GF-D8 (cell line): ENCODE data around the gene CEP192.
A peak's percentile ranks its signal among the peaks of the same experiment; 100 is the strongest.
"Not testable (repeated sequence)": the region's sequence is repeated elsewhere in the genome, so short reads cannot be mapped to it uniquely, and the experiment has no call there.

Source experiments
- DNase-seq: peaks from one replicate; lab custom pipeline; 2025; lab: John Stamatoyannopoulos, UW

Gene CEP192, protein sequence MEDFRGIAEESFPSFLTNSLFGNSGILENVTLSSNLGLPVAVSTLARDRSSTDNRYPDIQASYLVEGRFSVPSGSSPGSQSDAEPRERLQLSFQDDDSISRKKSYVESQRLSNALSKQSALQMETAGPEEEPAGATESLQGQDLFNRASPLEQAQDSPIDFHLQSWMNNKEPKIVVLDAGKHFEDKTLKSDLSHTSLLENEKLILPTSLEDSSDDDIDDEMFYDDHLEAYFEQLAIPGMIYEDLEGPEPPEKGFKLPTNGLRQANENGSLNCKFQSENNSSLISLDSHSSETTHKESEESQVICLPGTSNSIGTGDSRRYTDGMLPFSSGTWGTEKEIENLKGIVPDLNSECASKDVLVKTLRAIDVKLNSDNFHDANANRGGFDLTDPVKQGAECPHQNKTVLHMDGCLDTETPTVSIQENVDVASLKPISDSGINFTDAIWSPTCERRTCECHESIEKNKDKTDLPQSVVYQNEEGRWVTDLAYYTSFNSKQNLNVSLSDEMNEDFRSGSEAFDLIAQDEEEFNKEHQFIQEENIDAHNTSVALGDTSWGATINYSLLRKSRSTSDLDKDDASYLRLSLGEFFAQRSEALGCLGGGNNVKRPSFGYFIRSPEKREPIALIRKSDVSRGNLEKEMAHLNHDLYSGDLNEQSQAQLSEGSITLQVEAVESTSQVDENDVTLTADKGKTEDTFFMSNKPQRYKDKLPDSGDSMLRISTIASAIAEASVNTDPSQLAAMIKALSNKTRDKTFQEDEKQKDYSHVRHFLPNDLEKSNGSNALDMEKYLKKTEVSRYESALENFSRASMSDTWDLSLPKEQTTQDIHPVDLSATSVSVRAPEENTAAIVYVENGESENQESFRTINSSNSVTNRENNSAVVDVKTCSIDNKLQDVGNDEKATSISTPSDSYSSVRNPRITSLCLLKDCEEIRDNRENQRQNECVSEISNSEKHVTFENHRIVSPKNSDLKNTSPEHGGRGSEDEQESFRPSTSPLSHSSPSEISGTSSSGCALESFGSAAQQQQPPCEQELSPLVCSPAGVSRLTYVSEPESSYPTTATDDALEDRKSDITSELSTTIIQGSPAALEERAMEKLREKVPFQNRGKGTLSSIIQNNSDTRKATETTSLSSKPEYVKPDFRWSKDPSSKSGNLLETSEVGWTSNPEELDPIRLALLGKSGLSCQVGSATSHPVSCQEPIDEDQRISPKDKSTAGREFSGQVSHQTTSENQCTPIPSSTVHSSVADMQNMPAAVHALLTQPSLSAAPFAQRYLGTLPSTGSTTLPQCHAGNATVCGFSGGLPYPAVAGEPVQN (N-terminal part only)

GRCh38 chr18:12990967-12991820, at the start of gene CEP192:
CEP192 (plus strand) TSS chr18:12991362; CDS start chr18:12999425, 8,063 bp downstream.
- peak; percentile 100 for DNase-seq

DNA sequence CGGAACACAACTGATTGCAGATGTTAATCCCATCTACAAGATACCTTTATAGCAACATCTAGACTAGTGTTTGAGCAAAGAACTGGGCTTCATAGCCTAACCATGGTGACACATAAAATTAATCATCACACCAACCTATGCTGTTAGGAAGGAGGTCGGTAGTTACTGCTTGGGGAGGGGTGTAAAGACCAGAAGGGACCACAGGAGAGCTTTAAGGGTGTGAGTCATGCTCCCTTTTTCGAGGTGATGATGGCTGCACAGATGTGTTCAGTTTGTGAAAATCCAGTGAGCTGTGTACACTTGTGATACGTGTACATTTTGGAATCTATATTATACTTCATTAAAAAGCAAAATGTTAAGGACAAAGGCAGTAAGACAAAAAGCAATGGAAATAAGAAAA, 47.9 kb upstream of the CEP192 start:
- no peak for DNase-seq

GRCh38 chr18:12944709-12945108, 46.5 kb upstream of the CEP192 start:
- DNase-seq: no peak

GRCh38 chr18:12946549-12947284, 44.4 kb upstream of the CEP192 start:
- peak; percentile 57 for DNase-seq

- DNase-seq: peak; percentile 94
Observed at GRCh38 chr18:12947285-12948049, 43.7 kb upstream of the CEP192 start, which contains the start of gene SEH1L. SEH1L (plus strand) TSS chr18:12948011; CDS start chr18:12948122, 111 bp downstream.

DNA sequence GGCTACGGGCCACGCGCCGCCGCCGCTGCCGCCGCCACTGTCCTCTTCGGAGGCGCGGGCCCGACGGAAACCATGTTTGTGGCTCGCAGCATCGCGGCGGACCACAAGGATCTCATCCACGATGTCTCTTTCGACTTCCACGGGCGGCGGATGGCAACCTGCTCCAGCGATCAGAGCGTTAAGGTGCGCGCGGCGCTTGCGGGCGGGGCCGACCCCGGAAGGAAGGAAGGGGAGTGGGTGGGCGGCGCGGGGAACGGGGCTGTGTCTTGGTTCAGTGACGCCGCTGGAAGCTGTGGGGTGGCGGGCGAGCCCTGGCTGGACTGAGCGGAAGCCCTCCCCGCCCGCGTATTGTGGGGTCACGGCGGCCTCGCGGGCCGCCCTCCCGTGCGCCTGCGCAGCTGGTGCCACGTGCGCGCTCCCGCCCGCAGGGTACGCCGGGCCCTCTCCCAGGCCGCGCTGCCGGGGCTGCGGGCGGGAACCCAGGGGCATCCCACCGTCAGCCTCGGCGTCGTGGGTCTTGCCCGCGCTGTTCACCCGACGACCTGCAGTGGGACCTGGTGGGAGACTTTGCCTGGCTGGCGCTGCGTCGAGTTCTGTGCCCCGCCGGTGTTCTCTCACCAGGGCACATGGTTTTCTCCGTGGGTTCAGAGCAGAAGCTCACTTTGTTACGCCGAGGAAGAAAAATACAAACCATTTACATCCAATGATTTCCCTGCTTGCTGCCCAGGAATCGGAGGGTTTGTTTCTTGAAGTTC, 42.9 kb upstream of the CEP192 start:
- peak; percentile 96 for DNase-seq

DNA sequence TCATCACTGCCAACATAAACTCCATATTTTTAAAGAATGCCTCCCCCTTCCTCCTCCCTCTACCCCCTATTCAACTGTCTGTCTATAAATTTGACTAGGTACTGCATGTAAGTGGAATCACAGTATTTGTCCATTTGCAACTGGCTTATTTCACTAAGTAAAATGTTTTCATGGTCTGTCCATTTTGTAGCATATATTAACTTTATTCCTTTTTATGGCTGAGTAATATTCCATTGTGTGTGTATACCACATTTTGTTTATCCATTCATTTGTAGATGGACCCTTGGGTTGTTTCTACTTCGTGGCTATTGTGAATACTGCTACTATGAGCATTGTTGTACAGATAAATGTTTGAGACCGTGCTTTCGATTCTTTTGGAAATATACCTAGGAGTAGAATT, 32.7 kb upstream of the CEP192 start:
- DNase-seq: no peak

- DNase-seq: no peak
Observed at GRCh38 chr18:12960395-12960794, 30.8 kb upstream of the CEP192 start.

- DNase-seq: no peak
Observed at GRCh38 chr18:12960853-12961397, 30.2 kb upstream of the CEP192 start.

DNA sequence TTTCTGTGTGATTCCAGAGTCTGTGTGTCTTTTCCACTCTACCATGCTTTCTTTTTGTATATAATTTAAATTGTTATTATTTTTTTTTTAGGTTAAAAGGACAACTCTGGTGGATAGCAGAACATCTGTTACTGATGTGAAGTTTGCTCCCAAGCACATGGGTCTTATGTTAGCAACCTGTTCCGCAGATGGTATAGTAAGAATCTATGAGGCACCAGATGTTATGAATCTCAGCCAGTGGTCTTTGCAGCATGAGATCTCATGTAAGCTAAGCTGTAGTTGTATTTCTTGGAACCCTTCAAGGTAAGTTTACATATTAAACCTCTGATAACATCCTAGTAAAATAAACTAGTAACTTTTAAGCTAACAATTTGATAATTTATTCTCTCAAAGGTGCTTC, 28.1 kb upstream of the CEP192 start:
- no peak for DNase-seq

GRCh38 chr18:12968115-12968514, 23.0 kb upstream of the CEP192 start:
- no peak for DNase-seq

- DNase-seq: no peak
Observed at GRCh38 chr18:12968619-12969018, 22.5 kb upstream of the CEP192 start.

DNA sequence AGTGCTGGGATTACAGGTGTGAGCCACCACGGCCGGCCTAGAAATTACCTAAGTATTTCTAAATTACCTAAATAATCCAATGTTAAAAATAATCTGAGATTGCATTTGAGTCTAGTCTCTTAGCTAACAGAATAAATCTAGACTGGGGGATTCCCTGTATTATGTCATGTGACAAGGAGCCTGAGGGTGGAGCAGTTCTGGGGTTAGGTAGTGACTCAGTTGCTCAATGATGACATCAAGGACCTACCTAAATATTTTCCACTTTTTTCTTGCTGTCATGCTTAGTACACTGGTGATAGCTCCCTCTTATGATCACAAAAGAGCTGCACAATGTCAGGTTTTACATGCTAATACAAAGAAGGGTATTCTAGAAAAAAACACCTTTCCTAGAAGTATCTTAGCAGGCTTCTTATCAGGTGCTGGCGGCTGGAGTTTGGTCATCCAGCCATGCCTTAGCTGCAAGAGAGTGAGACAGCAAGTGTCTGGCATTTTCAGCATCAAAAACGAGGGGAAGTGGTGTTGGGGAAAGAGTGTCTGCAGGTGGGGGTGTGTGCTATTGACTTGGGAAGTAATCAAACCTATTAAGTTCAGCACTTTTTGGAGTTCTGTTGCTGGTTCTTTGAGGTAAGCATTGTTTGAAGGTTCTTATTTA, 17.5 kb upstream of the CEP192 start:
- DNase-seq: no peak

DNA sequence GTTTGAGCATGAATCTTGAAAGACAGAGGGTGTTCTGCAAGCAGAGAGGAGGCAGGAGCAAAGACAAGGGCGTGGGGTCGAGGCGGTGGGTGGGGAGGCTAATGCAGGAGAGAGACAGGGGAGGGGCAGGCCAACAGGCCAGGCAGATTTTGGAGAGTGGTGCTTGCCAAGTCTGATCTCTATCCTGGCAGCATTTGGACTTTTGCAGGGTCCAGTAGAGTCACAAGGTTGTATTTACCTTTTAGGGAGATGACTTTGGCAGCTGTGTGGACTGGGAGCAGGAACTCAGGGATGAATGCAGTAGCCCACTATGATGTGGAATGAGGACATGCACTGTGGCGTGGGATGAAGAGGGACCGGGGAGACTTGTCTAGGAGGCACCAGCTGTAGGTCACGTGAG, 15.7 kb upstream of the CEP192 start:
- DNase-seq: no peak

GRCh38 chr18:12976305-12976704, 14.9 kb upstream of the CEP192 start:
- no peak for DNase-seq

DNA sequence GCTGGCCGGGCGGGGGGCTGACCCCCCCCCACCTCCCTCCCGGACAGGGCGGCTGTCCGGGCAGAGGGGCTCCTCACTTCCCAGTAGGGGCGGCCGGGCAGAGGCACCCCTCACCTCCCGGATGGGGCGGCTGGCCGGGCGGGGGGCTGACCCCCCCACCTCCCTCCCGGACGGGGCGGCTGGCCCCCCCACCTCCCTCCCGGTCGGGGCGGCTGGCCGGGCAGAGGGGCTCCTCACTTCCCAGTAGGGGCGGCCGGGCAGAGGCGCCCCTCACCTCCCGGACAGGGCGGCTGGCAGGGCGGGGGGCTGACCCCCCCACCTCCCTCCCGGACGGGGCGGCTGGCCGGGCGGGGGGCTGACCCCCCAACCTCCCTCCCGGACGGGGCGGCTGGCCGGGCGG, 11.1 kb upstream of the CEP192 start:
- DNase-seq: not testable (repeated sequence)

DNA sequence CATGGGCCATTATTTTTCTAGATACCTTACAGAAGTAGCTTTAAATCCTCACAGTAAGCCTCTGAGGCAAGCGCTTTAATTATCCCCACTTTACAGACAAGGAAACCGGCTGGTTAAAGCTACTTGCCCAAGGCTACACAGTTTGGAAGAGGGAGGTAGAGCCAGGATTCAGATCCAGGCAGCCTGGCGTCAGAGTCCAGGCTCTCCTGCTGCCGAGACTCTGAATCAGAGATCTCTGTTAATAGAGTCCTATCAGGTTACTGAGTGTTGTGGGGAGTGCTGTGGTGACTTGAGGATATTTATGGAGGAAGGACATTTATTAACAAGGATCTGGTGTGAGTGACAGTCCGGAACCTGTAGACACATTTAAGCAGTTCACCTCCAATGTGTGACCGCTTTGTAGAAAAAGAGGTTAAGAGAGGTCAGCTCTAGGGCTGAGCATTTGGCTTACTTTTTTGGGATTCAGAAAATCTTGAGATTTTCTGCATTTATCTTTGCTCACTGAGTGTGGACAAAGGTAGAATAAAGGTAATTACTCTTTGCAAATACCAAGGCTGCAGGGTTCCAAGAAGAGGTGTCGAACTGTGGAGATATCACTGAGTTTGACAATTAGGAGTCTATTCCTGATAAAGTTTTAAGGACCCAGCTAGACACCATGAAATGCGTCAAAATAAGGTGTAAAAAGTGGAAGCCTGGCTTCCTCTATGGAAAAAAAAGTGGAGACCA, 1.6 kb upstream of the CEP192 start:
- no peak for DNase-seq
